ENCODE measurements around the gene ODC1.

DNA sequence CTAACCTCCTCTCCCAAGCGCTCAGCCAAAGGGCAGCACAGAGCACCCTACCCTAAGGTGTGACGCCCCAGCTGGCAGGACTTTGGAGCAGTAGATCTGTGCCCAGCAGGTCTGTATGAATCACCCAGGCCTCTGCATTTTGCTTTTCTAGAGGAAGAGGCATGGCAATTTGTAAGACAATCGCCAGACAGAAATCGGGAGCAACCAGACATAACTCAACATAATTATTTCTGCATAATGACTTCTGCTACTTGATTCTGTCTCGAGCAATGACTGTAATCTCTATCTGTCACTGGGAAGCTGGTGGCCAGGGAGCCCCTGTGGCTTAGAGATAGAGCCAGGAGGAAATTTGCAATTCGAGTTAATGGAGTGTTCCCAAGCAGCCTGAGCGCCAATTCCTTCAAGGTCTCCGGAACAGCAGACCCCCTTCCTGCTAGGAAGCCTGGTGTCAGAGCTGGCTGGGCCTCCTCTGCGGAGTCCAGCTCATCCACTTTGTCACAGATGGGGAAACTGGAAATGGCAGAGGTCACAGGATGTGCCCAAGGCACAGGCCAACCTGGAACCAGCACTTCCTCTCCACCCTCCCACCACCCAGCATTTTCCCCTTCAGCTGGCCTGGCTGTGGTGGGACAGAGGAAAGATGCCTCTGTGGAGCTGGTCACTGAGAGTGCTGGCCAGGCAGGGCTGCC lies 55.0 kb downstream of the ODC1 start:
- TF ChIP-seq, protein P1, sequence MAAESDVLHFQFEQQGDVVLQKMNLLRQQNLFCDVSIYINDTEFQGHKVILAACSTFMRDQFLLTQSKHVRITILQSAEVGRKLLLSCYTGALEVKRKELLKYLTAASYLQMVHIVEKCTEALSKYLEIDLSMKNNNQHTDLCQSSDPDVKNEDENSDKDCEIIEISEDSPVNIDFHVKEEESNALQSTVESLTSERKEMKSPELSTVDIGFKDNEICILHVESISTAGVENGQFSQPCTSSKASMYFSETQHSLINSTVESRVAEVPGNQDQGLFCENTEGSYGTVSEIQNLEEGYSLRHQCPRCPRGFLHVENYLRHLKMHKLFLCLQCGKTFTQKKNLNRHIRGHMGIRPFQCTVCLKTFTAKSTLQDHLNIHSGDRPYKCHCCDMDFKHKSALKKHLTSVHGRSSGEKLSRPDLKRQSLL (tag by site-specific recombination; IDR thresholded peaks at IDR 0.05) = no peak
- no peak for TF ChIP-seq KLF9 (tag by site-specific recombination; IDR thresholded peaks at IDR 0.05; ENCODE audit: low read depth)
- TF ChIP-seq, protein P2, sequence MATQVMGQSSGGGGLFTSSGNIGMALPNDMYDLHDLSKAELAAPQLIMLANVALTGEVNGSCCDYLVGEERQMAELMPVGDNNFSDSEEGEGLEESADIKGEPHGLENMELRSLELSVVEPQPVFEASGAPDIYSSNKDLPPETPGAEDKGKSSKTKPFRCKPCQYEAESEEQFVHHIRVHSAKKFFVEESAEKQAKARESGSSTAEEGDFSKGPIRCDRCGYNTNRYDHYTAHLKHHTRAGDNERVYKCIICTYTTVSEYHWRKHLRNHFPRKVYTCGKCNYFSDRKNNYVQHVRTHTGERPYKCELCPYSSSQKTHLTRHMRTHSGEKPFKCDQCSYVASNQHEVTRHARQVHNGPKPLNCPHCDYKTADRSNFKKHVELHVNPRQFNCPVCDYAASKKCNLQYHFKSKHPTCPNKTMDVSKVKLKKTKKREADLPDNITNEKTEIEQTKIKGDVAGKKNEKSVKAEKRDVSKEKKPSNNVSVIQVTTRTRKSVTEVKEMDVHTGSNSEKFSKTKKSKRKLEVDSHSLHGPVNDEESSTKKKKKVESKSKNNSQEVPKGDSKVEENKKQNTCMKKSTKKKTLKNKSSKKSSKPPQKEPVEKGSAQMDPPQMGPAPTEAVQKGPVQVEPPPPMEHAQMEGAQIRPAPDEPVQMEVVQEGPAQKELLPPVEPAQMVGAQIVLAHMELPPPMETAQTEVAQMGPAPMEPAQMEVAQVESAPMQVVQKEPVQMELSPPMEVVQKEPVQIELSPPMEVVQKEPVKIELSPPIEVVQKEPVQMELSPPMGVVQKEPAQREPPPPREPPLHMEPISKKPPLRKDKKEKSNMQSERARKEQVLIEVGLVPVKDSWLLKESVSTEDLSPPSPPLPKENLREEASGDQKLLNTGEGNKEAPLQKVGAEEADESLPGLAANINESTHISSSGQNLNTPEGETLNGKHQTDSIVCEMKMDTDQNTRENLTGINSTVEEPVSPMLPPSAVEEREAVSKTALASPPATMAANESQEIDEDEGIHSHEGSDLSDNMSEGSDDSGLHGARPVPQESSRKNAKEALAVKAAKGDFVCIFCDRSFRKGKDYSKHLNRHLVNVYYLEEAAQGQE (tag by site-specific recombination; IDR thresholded peaks at IDR 0.05) = no peak
- TF ChIP-seq, protein P3, sequence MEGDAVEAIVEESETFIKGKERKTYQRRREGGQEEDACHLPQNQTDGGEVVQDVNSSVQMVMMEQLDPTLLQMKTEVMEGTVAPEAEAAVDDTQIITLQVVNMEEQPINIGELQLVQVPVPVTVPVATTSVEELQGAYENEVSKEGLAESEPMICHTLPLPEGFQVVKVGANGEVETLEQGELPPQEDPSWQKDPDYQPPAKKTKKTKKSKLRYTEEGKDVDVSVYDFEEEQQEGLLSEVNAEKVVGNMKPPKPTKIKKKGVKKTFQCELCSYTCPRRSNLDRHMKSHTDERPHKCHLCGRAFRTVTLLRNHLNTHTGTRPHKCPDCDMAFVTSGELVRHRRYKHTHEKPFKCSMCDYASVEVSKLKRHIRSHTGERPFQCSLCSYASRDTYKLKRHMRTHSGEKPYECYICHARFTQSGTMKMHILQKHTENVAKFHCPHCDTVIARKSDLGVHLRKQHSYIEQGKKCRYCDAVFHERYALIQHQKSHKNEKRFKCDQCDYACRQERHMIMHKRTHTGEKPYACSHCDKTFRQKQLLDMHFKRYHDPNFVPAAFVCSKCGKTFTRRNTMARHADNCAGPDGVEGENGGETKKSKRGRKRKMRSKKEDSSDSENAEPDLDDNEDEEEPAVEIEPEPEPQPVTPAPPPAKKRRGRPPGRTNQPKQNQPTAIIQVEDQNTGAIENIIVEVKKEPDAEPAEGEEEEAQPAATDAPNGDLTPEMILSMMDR (tag by site-specific recombination; IDR thresholded peaks at IDR 0.05) = no peak
